GM21786 (cell line): ENCODE data around the gene AIPL1.

ENCODE experiments used
- ATAC-seq: cut with Tn5 transposase; IDR thresholded peaks from one replicate; pipeline ENCODE4 v1.9.1; 2021; ENCODE audit not compliant: unreplicated experiment

The AIPL1 gene

DNA sequence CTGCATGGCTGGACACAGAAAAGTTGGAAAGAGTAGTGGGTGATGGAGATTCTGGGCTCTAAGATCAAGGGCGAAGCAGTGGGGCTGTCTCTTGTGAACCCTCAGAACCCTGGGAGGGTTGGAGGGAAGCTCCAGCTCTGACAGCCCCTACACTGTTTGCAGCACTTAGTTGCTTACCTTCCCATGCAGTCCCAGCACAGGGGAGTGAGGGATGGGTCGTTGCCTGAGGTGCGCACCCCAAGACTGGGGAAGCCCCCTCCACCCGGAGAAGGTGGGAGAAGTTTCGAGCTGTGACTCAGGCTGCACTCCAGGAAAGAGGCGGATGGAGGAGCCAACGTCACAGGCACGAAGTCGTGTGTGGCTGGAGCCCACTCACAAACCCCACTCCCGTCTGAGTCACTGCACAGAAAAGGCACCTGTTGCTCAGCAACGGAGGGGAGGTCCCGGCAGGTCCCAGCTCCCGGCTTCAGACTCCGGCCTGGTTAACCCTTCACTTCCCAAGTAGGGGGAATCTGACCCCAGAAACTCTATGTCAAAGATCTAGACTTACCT, 60.1 kb downstream of the AIPL1 start:
- ATAC-seq: no peak

DNA sequence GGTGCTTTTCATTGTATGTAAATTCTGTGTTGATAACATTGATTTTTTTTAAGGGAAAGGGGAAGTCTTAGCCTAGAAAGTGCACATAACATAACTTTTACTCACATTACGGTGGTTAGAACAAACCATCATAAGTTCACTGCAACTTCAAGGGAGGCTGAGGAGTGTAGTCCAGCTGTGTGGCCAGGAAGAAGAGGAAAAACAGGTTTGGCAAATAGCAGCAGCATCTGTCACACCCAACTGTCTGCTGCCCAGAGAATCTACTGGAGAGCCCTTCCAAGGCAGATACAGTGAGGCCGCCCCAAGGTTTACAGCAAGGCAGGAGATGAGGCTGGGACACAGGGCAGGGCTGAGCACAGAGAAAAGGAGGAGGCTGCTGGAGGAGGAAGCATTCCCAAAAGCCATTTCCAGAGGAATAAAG, 60.6 kb downstream of the AIPL1 start:
- no peak for ATAC-seq
